Stimulated activated CD8-positive, alpha-beta memory T cell treated with anti-CD3 and anti-CD28 coated beads, Interleukin-7, amount 100 ng/mL, for 48 hours (primary cell): Measurements from ENCODE around the gene CXCR5.

ENCODE experiments used
- DNase-seq, 2 donors: peaks; one replicate each; pipeline ENCODE4 v3.0.0-alpha.2; 2020; ENCODE audit warnings: low read depth in 1 of 2; ENCODE audit errors: extremely low read depth in 1 of 2

CXCR5 gene

GRCh38 chr11:118897721-118898310 is 14.1 kb downstream of the CXCR5 start:
- DNase-seq, result no peak

- no peak for DNase-seq
Measured at GRCh38 chr11:118898400-118899295, 15.0 kb downstream of the CXCR5 start.

GRCh38 chr11:118899296-118899688 is 15.6 kb downstream of the CXCR5 start:
- DNase-seq, result no peak

- no peak for DNase-seq
Measured at GRCh38 chr11:118899706-118900360, 16.1 kb downstream of the CXCR5 start.

GRCh38 chr11:118900535-118901384 is 17.1 kb downstream of the CXCR5 start:
- no peak for DNase-seq

GRCh38 chr11:118901494-118902335 is 18.0 kb downstream of the CXCR5 start:
- no peak for DNase-seq

- DNase-seq, result no peak
Measured at GRCh38 chr11:118902336-118903203, 18.9 kb downstream of the CXCR5 start.

GRCh38 chr11:118903204-118904015 is 19.7 kb downstream of the CXCR5 start:
- no peak for DNase-seq

- peak; percentile 63 to 79 for DNase-seq
Measured at GRCh38 chr11:118907051-118908042, 23.7 kb downstream of the CXCR5 start.

GRCh38 chr11:118908264-118908663 is 24.6 kb downstream of the CXCR5 start:
- no peak for DNase-seq

GRCh38 chr11:118908901-118909618 is 25.4 kb downstream of the CXCR5 start:
- DNase-seq, result no peak

- no peak for DNase-seq
Measured at GRCh38 chr11:118909619-118910308, 26.1 kb downstream of the CXCR5 start.

GRCh38 chr11:118910309-118911112 is 26.8 kb downstream of the CXCR5 start:
- DNase-seq, result no peak

GRCh38 chr11:118911113-118911879 is 27.6 kb downstream of the CXCR5 start:
- no peak for DNase-seq
